NOMO-1 treated with DMSO at 0.1 percent for 48 hours (cell line): ENCODE results near the gene RNF149.
"Not testable (repeated sequence)": the region's sequence is repeated elsewhere in the genome, so short reads cannot be mapped to it uniquely, and the experiment has no call there.

Experiments used
- DNase-seq: peaks from one replicate; lab custom pipeline; 2025; ENCODE audit not compliant: unreplicated experiment; lab: John Stamatoyannopoulos, UW

Gene RNF149, protein sequence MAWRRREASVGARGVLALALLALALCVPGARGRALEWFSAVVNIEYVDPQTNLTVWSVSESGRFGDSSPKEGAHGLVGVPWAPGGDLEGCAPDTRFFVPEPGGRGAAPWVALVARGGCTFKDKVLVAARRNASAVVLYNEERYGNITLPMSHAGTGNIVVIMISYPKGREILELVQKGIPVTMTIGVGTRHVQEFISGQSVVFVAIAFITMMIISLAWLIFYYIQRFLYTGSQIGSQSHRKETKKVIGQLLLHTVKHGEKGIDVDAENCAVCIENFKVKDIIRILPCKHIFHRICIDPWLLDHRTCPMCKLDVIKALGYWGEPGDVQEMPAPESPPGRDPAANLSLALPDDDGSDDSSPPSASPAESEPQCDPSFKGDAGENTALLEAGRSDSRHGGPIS

DNA sequence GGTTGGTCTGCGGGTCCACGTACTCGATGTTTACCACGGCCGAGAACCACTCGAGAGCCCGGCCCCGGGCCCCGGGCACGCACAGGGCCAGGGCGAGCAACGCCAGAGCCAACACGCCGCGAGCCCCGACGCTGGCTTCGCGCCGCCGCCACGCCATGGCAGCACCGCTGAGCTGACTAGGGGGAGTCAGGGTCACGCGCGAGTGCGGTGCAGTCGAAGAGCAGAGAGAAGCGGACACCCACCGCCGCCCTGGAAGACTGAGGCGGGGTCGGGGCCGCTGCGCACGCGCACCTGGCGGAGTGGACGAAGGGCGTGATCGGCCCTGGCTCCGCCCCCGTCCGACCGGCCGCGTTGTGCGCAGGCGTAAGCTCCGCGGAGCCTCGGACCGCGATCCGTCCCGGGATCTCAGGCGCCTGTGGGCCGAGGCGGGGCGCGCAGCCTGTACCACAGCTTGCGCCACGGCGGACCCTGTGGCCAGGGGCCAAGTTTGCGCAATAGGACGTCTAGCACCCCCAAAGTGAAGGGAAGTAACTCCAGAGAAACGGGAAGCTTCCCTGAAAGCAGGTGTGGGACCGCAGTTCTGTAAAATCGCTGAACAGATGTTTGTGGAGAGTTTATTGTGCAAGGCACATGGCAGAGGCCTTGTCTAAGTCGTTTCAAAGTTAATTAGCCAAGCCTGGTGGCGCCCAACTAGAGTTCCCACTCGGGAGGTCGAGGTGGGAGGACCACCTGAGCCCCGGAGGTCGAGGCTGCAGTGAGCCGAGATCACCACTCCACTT, at the start of gene RNF149:
Gene RNF149, minus strand, starts transcription at position 270 of the 779 bp plus-strand sequence. Its CDS starts 113 bp downstream, at position 157.
- peak; percentile 99 for DNase-seq

DNA sequence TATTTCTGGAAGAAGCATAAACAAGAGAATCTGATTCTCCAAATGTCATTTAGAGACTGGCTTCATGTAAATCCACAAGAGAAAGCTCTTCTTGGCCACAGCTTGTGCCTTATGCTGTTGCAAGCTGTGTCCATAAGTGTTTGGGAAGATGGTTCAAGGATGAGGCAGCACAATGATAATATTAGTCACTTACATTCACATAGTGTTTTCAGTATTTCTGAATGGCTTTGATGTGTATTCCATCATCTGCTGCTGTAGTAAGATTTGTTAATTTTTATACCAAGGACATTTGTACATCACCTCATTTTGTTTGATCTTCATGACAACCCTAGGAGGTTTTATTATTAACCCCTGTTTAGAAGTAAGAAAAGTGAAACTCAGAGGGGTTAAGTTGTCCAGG, 48.9 kb upstream of the RNF149 start:
- DNase-seq: no peak

DNA sequence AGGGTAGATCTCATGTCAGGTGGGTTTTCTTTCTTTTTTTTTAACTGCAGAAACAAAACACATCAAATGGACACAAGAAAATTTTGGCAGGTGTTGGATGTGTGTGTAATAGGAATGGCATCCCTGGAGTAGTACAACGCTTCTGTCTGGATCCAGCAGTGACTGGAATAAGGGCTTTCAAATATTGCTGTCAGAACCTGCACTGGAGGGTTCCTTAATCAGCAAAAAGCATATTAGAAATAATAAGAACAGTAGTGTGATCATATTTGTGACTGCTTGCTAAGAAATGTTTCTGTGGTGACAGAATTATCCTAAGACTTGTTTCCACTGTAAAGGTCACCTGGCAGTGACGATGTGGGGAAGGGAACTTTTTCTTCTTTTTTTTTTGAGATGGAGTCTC, 48.0 kb upstream of the RNF149 start:
- DNase-seq: no peak

DNA sequence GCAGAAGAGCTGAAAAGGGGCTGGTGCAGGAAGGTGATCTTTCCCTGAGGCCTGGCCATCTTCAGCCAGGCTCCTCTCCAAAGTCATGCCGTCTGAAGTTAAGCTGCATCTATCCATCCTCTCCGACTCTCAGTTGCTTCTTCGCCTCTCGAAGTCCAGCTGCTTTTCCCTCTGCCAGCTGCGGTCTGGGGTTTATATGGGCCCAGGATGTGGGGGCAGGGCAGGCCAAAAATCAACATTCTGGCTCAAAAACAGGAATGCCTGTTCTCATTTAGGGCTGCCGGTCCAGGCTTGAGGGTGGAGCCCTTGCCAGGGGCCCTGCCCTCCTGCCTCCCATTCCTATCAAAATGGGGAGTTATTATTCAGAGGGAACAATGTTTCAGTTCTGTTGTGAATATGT, 47.6 kb upstream of the RNF149 start:
- no peak for DNase-seq

DNA sequence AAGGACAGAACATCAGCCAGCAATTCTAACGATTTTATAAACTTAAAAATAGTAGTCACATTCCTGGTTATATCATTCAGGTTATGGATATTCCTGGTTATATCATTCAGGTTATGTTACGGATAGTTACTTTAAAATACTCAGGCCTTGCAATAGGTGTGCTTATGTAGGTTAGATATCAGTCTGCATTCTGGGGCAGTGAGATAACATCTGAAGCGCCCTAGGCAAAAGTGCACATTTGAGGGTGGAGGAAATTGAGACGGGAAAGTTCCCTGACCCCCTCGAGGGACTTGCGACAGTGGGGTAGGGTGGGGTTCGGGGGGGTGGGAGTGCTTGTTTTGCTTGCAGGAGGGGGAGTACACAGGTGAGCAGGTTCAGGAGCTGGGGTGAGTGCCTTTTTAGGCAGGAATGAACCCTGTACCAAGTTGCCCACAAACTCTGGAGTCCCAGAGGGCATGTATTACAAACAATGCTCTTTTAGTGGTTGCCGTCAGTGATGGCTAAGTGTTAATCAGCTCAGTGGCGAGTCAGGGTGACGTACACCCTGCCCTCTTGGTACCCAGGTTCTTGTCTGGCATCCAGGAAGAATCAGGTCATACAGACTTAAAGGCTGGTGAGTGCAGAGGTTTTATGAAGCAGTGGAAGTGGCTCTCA, 47.0 kb upstream of the RNF149 start:
- no peak for DNase-seq

DNA sequence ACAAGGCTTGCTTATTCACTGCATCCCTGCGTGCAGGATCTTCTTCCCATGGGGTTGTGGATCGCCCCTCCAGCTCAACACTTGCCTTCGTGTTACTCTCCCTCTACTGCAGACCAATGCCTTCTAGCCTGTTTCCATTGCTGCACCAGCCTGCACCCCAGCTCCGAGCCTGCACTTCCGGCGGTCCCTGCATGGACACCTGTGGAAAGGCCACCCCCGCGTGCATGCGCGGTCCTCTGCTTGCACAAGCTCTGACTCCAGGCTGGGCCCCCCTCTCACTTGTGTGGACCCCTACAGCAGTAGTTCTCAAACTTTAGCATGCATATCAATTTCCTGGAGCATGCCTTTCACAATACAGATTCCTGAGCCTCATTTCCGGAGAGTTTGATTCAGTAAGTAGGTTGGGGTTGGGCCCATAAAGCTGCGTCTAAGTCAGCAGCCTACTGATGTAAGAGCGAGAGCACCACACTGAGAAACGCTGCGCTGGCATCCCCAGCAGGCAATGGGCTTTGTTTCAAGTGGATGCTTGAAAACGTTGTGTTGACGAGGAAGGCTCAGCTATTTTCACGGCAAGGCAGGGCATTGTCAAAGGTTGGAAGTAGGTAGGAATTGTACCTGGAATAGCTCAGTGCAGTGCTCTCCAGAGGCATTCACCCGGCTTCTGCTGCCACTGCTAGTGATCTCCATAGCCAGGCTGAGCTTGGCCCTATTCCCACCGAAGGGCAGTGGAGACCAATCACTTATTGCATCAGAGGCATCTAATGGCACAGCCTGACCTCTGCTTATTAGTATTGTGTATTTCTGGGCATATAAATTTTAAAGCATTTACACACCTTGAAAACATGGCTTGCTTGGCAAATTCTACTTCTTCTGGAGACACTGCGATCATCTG, 46.2 kb upstream of the RNF149 start:
- DNase-seq: no peak

DNA sequence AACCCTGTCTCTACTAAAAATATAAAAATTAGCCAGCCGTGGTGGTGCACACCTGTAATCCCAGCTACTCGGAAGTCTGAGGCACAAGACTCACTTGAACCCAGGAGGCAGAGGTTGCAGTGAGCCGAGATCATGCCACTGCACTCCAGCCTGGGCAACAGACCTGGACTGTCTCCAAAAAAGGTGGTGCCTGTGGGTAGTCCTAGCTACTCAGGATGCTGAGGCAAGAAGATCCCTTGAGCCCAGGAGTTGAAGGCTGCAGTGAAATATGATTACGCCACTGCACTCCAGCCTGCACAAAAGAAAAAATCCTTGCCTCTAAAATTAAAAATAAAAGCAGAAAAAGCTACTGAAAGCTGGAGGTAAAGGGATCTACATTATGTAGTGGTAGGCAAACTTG, 44.1 kb upstream of the RNF149 start:
- not testable (repeated sequence) for DNase-seq

DNA sequence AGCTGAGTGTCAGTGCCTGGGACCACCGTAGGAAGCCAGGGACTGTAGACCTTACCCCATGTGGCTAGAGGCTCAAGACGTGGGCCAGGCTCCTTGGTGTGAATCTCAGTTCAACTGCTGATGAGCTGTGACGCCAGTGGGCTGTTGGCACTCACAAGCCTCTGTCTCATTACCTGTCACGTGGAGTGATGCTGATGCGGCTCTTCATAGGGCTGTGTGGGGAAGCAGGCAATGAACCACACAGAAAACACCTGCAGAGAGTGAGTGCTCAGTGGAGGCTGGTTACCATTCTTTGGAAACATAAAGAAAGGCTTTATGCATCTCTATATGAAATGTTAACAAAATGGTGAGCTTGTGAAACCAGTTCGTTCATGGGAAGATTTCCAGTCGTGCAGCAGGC, 42.7 kb upstream of the RNF149 start:
- no peak for DNase-seq

DNA sequence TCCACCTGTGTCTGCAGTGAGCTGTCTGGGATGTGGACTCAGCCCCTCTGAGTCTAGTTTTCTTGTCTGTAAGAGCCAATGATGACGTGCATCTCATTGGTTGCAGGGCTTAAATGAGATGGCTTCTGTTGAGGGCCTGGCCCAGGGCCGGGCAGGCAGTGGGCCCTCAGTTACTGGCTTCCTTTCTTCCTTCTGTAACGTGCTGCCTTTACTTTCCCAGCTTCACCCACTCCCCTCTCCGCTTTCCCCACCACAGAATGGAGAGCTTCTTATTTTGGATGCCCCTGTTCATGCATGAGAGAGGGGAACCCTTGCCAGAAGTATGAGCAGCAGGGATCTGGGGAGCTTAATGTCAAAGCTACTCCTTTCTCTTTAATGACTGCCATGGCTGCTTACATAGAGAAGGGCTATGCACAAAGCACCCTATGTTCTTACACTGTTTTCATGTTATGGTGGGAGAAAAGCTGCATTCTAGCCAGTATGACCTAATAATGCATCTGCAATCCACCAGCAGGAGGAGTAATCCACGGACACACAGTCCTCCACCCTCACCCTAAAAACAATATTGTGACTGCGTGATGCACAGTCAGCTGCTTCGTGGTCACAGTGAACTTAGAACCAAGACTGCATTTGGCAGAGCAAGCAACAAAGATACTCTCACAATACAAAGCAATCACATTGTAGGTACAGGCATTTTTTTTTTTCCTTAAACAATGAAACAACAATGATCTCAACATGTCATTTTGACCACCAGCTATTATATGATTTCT, 41.6 kb upstream of the RNF149 start:
- DNase-seq: no peak

DNA sequence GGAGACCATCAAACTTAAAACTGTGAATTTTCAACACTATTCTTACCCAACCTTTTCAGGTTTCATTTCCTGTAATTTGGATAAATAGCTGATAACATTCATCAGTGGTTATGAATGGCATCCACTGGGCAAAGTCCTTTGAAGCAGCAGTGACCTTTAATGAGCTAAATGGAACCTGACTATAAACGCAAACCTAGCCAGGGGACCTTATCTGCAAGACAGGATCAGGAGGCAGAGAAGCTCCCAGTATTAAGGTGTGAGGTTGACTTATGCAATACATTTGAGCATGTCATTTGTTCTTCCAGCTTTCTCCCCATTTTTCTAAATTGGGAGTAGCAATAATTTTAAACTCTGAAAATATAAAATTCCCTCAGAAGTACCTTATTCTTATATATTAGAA, 40.4 kb upstream of the RNF149 start:
- DNase-seq: peak; percentile 42

DNA sequence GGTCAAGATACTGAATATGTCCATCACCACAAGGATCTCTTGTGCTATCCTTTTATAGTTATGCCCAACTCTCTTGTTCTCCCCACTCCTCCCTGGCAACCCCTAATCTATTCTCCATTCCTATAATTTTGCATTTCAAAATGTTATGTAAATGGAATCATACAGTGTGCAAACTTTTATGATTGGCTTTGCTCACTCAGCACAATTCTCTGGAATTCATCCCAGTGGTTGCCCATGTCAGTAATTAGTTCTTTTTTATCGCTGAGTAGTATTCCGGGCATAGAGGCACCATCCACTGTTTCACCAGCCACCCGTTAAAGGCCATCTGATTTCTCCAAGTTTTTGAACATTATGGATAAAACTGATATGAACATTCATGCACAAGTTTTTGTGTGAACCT, 38.4 kb upstream of the RNF149 start:
- no peak for DNase-seq

DNA sequence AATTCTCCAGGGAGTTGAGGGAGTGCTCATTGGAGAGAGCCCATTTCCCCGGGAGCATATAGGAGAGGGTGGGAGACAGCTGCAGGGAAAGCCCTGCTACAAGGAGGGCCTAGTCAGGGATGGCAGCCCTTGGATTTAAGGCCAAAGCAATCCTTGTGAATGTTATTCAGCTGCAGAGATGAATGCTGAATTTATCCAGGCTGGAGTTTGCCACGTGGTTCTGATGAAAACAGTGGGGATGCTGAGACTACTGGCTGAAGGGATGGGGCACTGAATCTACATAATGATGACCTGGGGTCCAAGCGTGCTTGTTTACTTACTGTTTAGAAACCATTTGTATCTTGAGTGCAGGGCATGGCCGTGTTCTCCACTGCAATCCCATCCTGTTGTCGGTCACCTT, 35.6 kb upstream of the RNF149 start:
- no peak for DNase-seq

DNA sequence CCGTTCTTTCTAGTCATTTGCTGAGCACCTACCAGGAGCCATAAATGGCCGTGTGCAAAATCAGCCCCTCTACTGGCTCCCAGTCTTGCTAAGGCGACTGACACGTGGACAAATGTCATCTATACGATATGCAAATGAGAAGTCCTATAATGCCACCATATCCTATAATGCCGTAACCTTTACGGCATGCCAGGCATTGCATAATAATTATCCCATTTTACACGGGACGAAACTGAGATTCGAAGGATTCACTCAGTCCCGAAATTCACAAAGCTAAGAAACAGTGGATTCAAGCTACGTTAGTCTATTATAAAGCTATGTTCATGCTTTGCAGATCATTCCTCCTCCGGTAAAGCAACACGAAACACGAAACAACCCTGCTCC, 34.1 kb upstream of the RNF149 start:
- no peak for DNase-seq

DNA sequence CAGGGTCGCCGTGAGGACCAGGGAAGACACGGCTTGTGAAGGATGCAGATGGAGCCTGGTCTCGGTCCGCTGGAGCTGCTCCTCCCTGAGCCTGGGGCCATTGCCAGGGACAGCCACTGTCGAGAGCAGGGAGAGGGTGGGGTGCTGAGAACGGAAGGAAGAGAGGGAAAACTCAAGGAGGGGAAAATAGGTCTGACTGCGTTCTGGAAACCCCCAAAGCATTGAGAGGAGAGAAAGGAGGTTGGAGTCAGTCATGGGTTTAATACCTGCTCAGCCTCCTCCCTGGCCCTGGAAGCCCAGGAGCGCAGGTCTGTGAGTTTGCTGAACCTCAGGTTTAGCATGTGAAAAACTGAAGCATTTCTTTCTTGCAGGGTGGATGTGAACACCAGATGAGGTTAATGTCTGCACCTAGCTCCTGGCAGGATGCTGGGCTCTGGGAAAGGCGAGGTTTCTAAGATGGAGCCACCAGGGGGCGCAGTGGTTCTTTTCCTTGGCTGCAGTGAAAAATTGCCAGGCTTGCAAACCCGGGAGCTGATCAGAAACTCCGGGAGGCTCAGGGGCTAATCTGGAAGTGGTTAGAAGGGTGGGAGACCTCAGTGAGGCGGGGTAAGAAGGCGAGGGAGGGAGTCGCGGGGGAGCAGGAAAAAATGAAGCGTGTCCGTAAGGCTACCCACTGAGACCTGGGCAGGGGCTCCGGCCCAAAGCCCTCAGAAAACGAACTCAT, 33.6 kb upstream of the RNF149 start:
- DNase-seq: peak; percentile 33

DNA sequence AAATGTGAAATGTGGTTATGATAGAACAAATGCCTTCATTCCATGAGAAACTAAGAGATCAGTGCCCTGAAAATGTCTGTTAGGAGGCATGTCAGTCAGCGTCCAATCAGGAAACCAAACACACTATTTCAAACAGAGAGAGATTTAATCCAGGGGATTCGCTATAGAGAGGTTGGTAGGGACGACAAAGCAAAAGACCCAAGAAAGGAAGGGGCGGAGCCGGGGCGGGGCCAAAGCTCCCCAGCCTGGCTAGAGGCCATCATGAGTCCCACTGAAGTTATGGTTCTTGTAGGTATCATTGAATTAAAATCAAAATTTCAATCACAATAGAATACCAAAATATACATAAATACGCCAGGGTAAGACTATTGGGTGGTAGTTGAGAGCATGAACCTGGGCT, 32.9 kb upstream of the RNF149 start:
- DNase-seq: no peak

DNA sequence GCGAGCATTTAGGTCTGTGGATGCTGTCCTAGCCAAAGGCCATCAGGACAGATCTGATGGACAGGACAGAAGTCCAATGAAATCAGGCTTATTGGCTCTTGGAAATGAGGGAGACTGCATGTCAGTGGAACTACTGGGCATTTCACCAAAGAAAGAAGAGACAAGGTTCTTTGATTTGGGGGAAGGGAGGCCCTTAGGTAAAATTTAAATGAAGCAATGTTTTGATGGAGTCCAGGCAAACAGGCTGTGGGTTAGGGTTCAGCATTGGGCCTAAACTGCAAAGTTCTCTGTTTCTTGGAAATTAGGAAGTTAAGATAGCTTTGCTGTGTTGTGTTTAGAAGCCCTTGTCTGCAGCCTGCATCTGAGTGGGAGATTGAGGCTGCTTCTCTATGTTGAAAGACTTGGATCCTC, 31.6 kb upstream of the RNF149 start:
- DNase-seq: no peak

DNA sequence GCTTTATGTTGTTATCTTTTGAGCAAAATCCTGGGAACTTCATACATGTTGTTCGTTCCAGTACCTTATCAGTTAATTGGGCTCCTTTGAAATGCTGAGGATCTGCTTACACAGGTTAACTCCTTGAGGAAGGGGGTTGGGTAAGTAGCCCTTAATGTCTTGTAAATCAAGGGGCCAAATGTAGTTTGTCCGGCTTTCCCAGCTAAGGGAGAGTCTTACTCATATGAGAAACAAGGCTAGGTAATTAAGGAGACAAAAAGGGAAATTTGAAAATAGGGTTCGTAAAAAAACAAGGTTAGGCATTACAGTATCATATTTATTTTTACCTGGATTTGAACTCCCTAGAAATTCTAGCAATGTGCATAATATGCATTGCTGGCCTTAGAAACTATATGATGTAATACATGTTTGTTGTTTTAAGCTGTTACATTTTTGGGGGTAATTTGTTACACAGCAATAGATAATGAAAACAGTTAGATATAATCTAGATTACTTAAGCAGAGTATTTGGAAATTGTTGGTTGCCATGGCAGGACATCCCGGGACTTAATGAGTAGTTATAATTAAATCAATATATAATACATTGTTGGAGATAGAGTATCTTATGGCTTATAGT, 30.9 kb upstream of the RNF149 start:
- DNase-seq: no peak

DNA sequence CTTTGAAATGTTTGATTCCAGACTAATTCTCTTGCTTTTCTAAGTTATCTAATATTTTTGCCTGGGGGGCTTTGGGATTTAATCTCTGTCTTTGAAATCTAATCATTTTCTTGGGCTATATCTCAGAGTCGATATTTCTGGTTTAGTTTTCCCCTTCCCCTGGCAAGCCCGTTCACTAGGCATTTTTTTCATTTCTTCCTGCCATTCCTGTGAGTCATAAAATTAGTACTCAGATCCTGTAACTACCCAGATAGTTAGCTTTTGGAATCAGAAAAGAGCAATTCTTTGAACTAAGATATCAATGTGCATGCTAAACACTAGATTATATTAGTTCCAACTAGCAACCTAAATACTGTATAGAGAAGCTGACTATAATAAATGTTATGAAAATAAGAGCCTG, 29.4 kb upstream of the RNF149 start:
- no peak for DNase-seq
